SU-DHL-6 (cell line): ENCODE data around the gene TMEM164.

Experiments used
- H2AFZ ChIP-seq: fragments of 200-600 bp; sonication (generic); 2 replicates; pipeline ENCODE4 v1.6.1; 2014; ENCODE audit warnings: low read depth, mild to moderate bottlenecking, moderate library complexity, mixed read lengths, antibody characterized with exemption, low read length; ENCODE audit not compliant: severe bottlenecking
- H3F3A ChIP-seq: fragments of 200-600 bp; shearing (Covaris generic); 2 replicates; pipeline ENCODE4 v1.6.0; 2016; ENCODE audit warnings: antibody characterized with exemption, mild to moderate bottlenecking; ENCODE audit not compliant: insufficient read depth
- H3K27ac ChIP-seq: fragments of 200-600 bp; sonication (generic); 2 replicates; pipeline ENCODE4 v1.5.1; 2016; ENCODE audit warnings: low read depth, mild to moderate bottlenecking, low read length, moderate library complexity, mixed read lengths
- H3K27me3 ChIP-seq: fragments of 200-600 bp; sonication (generic), shearing (Covaris generic); 2 replicates; pipeline ENCODE4 v1.6.0; 2014; ENCODE audit warnings: mild to moderate bottlenecking, low read length
- H3K36me3 ChIP-seq: fragments of 200-600 bp; sonication (generic); 2 replicates; pipeline ENCODE4 v1.6.1; 2014; ENCODE audit warnings: mild to moderate bottlenecking, low read length, mixed read lengths
- H3K4me2 ChIP-seq: fragments of 300-600, 200-600 bp; shearing (Covaris generic), sonication (generic); 2 replicates; pipeline ENCODE4 v1.6.0; 2014; ENCODE audit warnings: low read length, low read depth, mild to moderate bottlenecking; ENCODE audit not compliant: poor library complexity, severe bottlenecking
- H3K4me3 ChIP-seq: fragments of 200-600 bp; sonication (generic); 2 replicates; pipeline ENCODE4 v1.5.1; 2014; ENCODE audit warnings: antibody characterized with exemption, low read length, mild to moderate bottlenecking, mixed read lengths; ENCODE audit not compliant: insufficient read depth, poor library complexity, severe bottlenecking
- H3K79me2 ChIP-seq: fragments of 200-600 bp; sonication (generic); 2 replicates; pipeline ENCODE4 v1.6.1; 2014; ENCODE audit warnings: mild to moderate bottlenecking, low read length, moderate library complexity; ENCODE audit not compliant: insufficient read depth
- H3K9ac ChIP-seq: fragments of 200-600 bp; sonication (generic); 2 replicates; pipeline ENCODE4 v1.7.0; 2014; ENCODE audit warnings: mild to moderate bottlenecking, low read length
- H3K9me2 ChIP-seq: fragments of 200-600 bp; sonication (generic); replicated peaks from 2 replicates; pipeline ENCODE4 v1.6.1; 2014; ENCODE audit warnings: low read length; ENCODE audit not compliant: insufficient read depth
- H3K9me3 ChIP-seq: fragments of 200-600 bp; sonication (generic); 2 replicates; pipeline ENCODE4 v1.6.1; 2014; ENCODE audit warnings: low read length, mixed read lengths; ENCODE audit not compliant: insufficient read depth
- H4K20me1 ChIP-seq: fragments of 200-600 bp; sonication (generic); 2 replicates; pipeline ENCODE4 v1.6.1; 2014; ENCODE audit warnings: low read depth, mild to moderate bottlenecking, antibody characterized with exemption, low read length, moderate library complexity, mixed read lengths
- CTCF ChIP-seq: fragments of 200-600 bp; sonication (generic); IDR thresholded peaks from one replicate; pipeline ENCODE4 v1.5.1; 2017; ENCODE audit warnings: antibody characterized with exemption, mild to moderate bottlenecking, low read length, moderate library complexity; ENCODE audit not compliant: insufficient read depth, poor library complexity, severe bottlenecking
- EZH2phosphoT487 ChIP-seq: fragments of 200-600 bp; sonication (generic), shearing (Covaris generic); conservative IDR thresholded peaks from 2 replicates; pipeline ENCODE4 v1.6.1; 2018; ENCODE audit warnings: mild to moderate bottlenecking, antibody characterized with exemption, low read length, moderate library complexity, mixed read lengths

TMEM164 gene

GRCh38 chrX:110021258-110022022 lies 18.5 kb downstream of the TMEM164 start:
- Histone ChIP-seq H3K4me3 (no peak overlapping the region), H4K20me1 (no peaks in the 10 kb centered on the region), H3K36me3 (no peaks in the 10 kb centered on the region), H3K9ac (no peak overlapping the region), H3F3A (no peaks in the 10 kb centered on the region), H3K79me2 (no peaks in the 10 kb centered on the region), H3K27ac (no peak overlapping the region), H3K9me3 (no peaks in the 10 kb centered on the region), H3K27me3 (no peaks in the 10 kb centered on the region), H2AFZ (no peak overlapping the region), H3K4me2 (no peak overlapping the region), H3K9me2 (no peaks in the 10 kb centered on the region)
- TF ChIP-seq EZH2phosphoT487: no peak
- TF ChIP-seq CTCF: no peak

- Histone ChIP-seq H3K9me3 (no peaks in the 10 kb centered on the region), H3F3A (no peaks in the 10 kb centered on the region), H3K4me2 (no peak overlapping the region), H3K27ac (no peak overlapping the region), H3K36me3 (no peaks in the 10 kb centered on the region), H2AFZ (no peak overlapping the region), H3K9ac (no peak overlapping the region), H4K20me1 (no peaks in the 10 kb centered on the region), H3K79me2 (no peaks in the 10 kb centered on the region), H3K4me3 (no peak overlapping the region), H3K27me3 (no peaks in the 10 kb centered on the region), H3K9me2 (no peaks in the 10 kb centered on the region)
- TF ChIP-seq CTCF: no peak
- TF ChIP-seq EZH2phosphoT487: no peak
Measured at GRCh38 chrX:110022599-110023448, 19.9 kb downstream of the TMEM164 start.

GRCh38 chrX:110025395-110025794 lies 22.5 kb downstream of the TMEM164 start:
- no peaks in the 10 kb centered on the region for H4K20me1 ChIP-seq
- no peaks in the 10 kb centered on the region for H3K9me3 ChIP-seq
- no peaks in the 10 kb centered on the region for H3K27me3 ChIP-seq
- H3K4me2 ChIP-seq: no peak overlapping the region
- H3K36me3 ChIP-seq: no peaks in the 10 kb centered on the region
- no peaks in the 10 kb centered on the region for H3K79me2 ChIP-seq
- no peak for TF ChIP-seq CTCF
- no peak for TF ChIP-seq EZH2phosphoT487
- H2AFZ ChIP-seq: no peak overlapping the region
- H3K9me2 ChIP-seq: no peaks in the 10 kb centered on the region
- no peak overlapping the region for H3K9ac ChIP-seq
- no peak overlapping the region for H3K4me3 ChIP-seq
- H3F3A ChIP-seq: no peaks in the 10 kb centered on the region
- H3K27ac ChIP-seq: no peak overlapping the region
